H9 (cell line): ENCODE data around the gene SLC44A1. TPM values are rescaled to one million over a fixed set of nuclear protein-coding genes. Genes with fewer than 3 reads are reported as not detected.

Source experiments
- DNase-seq: peaks from one replicate; pipeline ENCODE4 v3.0.0-alpha.2; 2017
- H2AFZ ChIP-seq: one replicate; pipeline ENCODE4 v1.6.1; 2013; ENCODE audit warnings: mild to moderate bottlenecking, low read length, control low read depth, moderate library complexity
- H2AK5ac ChIP-seq: 2 replicates; pipeline ENCODE4 v1.6.1; 2013; ENCODE audit warnings: low read length, control low read depth, mixed read lengths; ENCODE audit not compliant: insufficient read length
- H2BK120ac ChIP-seq: one replicate; pipeline ENCODE4 v1.6.1; 2013; ENCODE audit warnings: low read depth, mild to moderate bottlenecking, low read length, control low read depth, inconsistent platforms; ENCODE audit not compliant: poor library complexity, severe bottlenecking
- H2BK12ac ChIP-seq: 2 replicates; pipeline ENCODE4 v1.6.1; 2013; ENCODE audit warnings: low read length, control low read depth, mixed read lengths, low read depth; ENCODE audit not compliant: insufficient read length
- H2BK15ac ChIP-seq: 2 replicates; pipeline ENCODE4 v1.6.1; 2013; ENCODE audit warnings: low read depth, low read length, control low read depth
- H2BK20ac ChIP-seq: one replicate; pipeline ENCODE4 v1.6.1; 2013; ENCODE audit warnings: low read depth, mild to moderate bottlenecking, low read length, control low read depth, inconsistent platforms; ENCODE audit not compliant: poor library complexity, severe bottlenecking
- H2BK5ac ChIP-seq: 2 replicates; pipeline ENCODE4 v1.6.1; 2013; ENCODE audit warnings: low read length, control low read depth, mixed read lengths; ENCODE audit not compliant: insufficient read length
- H3K14ac ChIP-seq: 2 replicates; pipeline ENCODE4 v1.6.1; 2013; ENCODE audit warnings: low read length, control low read depth; ENCODE audit not compliant: insufficient read depth
- H3K18ac ChIP-seq: 2 replicates; pipeline ENCODE4 v1.6.1; 2013; ENCODE audit warnings: low read depth, mild to moderate bottlenecking, mixed read lengths, low read length, control low read depth; ENCODE audit not compliant: insufficient read length
- H3K23ac ChIP-seq: 2 replicates; pipeline ENCODE4 v1.6.1; 2013; ENCODE audit warnings: low read length, control low read depth, mixed read lengths, low read depth; ENCODE audit not compliant: insufficient read length
- H3K23me2 ChIP-seq: 2 replicates; pipeline ENCODE4 v1.6.1; 2013; ENCODE audit warnings: low read depth, mild to moderate bottlenecking, mixed read lengths, low read length, control low read depth; ENCODE audit not compliant: insufficient read length, poor library complexity, severe bottlenecking
- H3K27ac ChIP-seq: 2 replicates; pipeline ENCODE4 v1.5.1; 2013; ENCODE audit warnings: low read length, control low read depth, mixed read lengths, low read depth; ENCODE audit not compliant: insufficient read length
- H3K27me3 ChIP-seq: 2 replicates; pipeline ENCODE4 v1.6.1; 2013; ENCODE audit warnings: low read length, control low read depth, inconsistent platforms; ENCODE audit not compliant: insufficient read depth
- H3K4ac ChIP-seq: 2 replicates; pipeline ENCODE4 v1.6.1; 2013; ENCODE audit warnings: low read depth, mild to moderate bottlenecking, control low read depth, inconsistent platforms, low read length, moderate library complexity
- H3K4me1 ChIP-seq: 2 replicates; pipeline ENCODE4 v1.6.1; 2013; ENCODE audit warnings: low read length, control low read depth, inconsistent platforms; ENCODE audit not compliant: insufficient read depth
- H3K4me2 ChIP-seq: 2 replicates; pipeline ENCODE4 v1.6.1; 2013; ENCODE audit warnings: low read length, control low read depth, mixed read lengths; ENCODE audit not compliant: insufficient read length, insufficient read depth
- H3K56ac ChIP-seq: 2 replicates; pipeline ENCODE4 v1.6.1; 2013; ENCODE audit warnings: low read depth, mild to moderate bottlenecking, mixed read lengths, low read length, control low read depth; ENCODE audit not compliant: insufficient read length
- H3K79me1 ChIP-seq: 2 replicates; pipeline ENCODE4 v1.6.1; 2013; ENCODE audit warnings: low read depth, mild to moderate bottlenecking, moderate library complexity, low read length, control low read depth, inconsistent platforms; ENCODE audit not compliant: insufficient read depth, poor library complexity, severe bottlenecking
- H3K79me2 ChIP-seq: 2 replicates; pipeline ENCODE4 v1.6.1; 2013; ENCODE audit warnings: low read length, control low read depth, inconsistent platforms; ENCODE audit not compliant: insufficient read depth
- H3K9ac ChIP-seq: 2 replicates; pipeline ENCODE4 v1.6.1; 2013; ENCODE audit warnings: low read length, control low read depth, mixed read lengths; ENCODE audit not compliant: insufficient read length; ENCODE audit errors: extremely low read depth
- H3K9me3 ChIP-seq: one replicate; pipeline ENCODE4 v1.6.1; 2013; ENCODE audit warnings: low read depth, low read length, inconsistent platforms; ENCODE audit not compliant: control insufficient read depth
- H3T11ph ChIP-seq: one replicate; pipeline ENCODE4 v1.6.1; 2013; ENCODE audit warnings: mild to moderate bottlenecking, low read length, control low read depth, inconsistent platforms
- H4K20me1 ChIP-seq: one replicate; pipeline ENCODE4 v1.6.1; 2013; ENCODE audit not compliant: control insufficient read depth, insufficient read length, insufficient read depth
- H4K5ac ChIP-seq: 2 replicates; pipeline ENCODE4 v1.6.1; 2013; ENCODE audit warnings: low read depth, mild to moderate bottlenecking, mixed read lengths, low read length, control low read depth; ENCODE audit not compliant: insufficient read length
- H4K8ac ChIP-seq: replicated peaks from 2 replicates; pipeline ENCODE4 v1.6.1; 2013; ENCODE audit warnings: low read length, control low read depth, mixed read lengths, low read depth; ENCODE audit not compliant: insufficient read length
- H4K91ac ChIP-seq: 2 replicates; pipeline ENCODE4 v1.6.1; 2013; ENCODE audit warnings: low read depth, mild to moderate bottlenecking, moderate library complexity, mixed read lengths, low read length, control low read depth; ENCODE audit not compliant: insufficient read length
- H3K27ac Mint-ChIP-seq, 3 experiments: 2 replicates in 2 of 3; 3 replicates in 1 of 3; pipeline ENCODE4 v1.8.0; 2020 to 2021; ENCODE audit warnings: mixed read lengths in 3 of 3, mild to moderate bottlenecking in 1 of 3, moderate library complexity in 1 of 3
- H3K27me3 Mint-ChIP-seq: 2 replicates; pipeline ENCODE4 v1.8.0; 2021; ENCODE audit warnings: low read depth, mild to moderate bottlenecking, moderate library complexity, mixed read lengths
- H3K36me3 Mint-ChIP-seq, 3 experiments: 2 replicates in 2 of 3; 3 replicates in 1 of 3; pipeline ENCODE4 v1.8.0; 2020 to 2021; ENCODE audit warnings: low read depth in 3 of 3, mixed read lengths in 3 of 3; ENCODE audit not compliant: insufficient read depth in 1 of 3
- H3K4me1 Mint-ChIP-seq, 2 experiments: 2 replicates each; pipeline ENCODE4 v1.8.0; 2020; ENCODE audit warnings: mixed read lengths in 2 of 2
- H3K4me3 Mint-ChIP-seq, 2 experiments: 2 replicates in 1 of 2; 3 replicates in 1 of 2; pipeline ENCODE4 v1.8.0; 2020 to 2021; ENCODE audit warnings: mild to moderate bottlenecking in 2 of 2, mixed read lengths in 2 of 2, moderate library complexity in 1 of 2
- H3K9me3 Mint-ChIP-seq, 2 experiments: 2 replicates in 1 of 2; 3 replicates in 1 of 2; pipeline ENCODE4 v1.8.0; 2020; ENCODE audit warnings: mild to moderate bottlenecking in 2 of 2, mixed read lengths in 2 of 2, moderate library complexity in 1 of 2
- CTCF ChIP-seq: fragments of 200-600 bp; sonication (generic); conservative IDR thresholded peaks from 3 replicates; pipeline ENCODE4 v1.8.0; 2021; ENCODE audit warnings: antibody characterized with exemption, mild to moderate bottlenecking
- WGBS: extraction: QIAGEN DNeasy Blood & Tissue Kit; methylation state at CpG from one replicate; pipeline ENCODE4 v1.1.7; 2013; ENCODE audit warnings: missing lambda C conversion rate, low lambda C conversion rate, mixed read lengths; ENCODE audit not compliant: insufficient read length; ENCODE audit errors: extremely low coverage; 5-methylcytosine and 5-hydroxymethylcytosine counted together
- total RNA-seq: library from RNA; stranded (reverse); gene quantifications from 2 replicates; pipeline ENCODE4 v1.2.1, GENCODE V29; 2021

Gene SLC44A1
- total RNA-seq, 1 experiment from 2014 or later: 60.7 TPM

GRCh38 chr9:105206821-105207699 lies 37.4 kb upstream of the SLC44A1 start:
- H3K9me3 ChIP-seq: no peaks in the 10 kb centered on the region
- H3K23ac ChIP-seq: no peak overlapping the region
- no peak overlapping the region for H2BK5ac ChIP-seq
- Mint-ChIP-seq H3K36me3 (peaks cover 0 to 5% (median 0%) of the 10 kb centered on the region in 3 experiments; a peak in 1 of 7 replicates), H3K27me3 (no peaks in the 10 kb centered on the region), H3K4me3 (no peak overlapping the region), H3K4me1 (no peaks in the 10 kb centered on the region), H3K9me3 (no peaks in the 10 kb centered on the region), H3K27ac (no peak overlapping the region)
- H3K79me2 ChIP-seq: no peaks in the 10 kb centered on the region
- no peak overlapping the region for H3K4ac ChIP-seq
- H3K56ac ChIP-seq: no peak overlapping the region
- H4K5ac ChIP-seq: no peak overlapping the region
- H3K27me3 ChIP-seq: no peaks in the 10 kb centered on the region
- H3K27ac ChIP-seq: no peak overlapping the region
- no peak overlapping the region for H3K4me2 ChIP-seq
- no peaks in the 10 kb centered on the region for H3K79me1 ChIP-seq
- H2AFZ ChIP-seq: no peak overlapping the region
- no peak for DNase-seq
- H2BK120ac ChIP-seq: no peak overlapping the region
- H2AK5ac ChIP-seq: no peak overlapping the region
- no peak overlapping the region for H2BK15ac ChIP-seq
- no peaks in the 10 kb centered on the region for H4K20me1 ChIP-seq
- no peak overlapping the region for H4K91ac ChIP-seq
- H2BK20ac ChIP-seq: no peak overlapping the region
- H4K8ac ChIP-seq: no peak overlapping the region
- H3K14ac ChIP-seq: no peak overlapping the region
- no peak overlapping the region for H3K9ac ChIP-seq
- H3K18ac ChIP-seq: no peak overlapping the region
- no peak for TF ChIP-seq CTCF
- H3K4me1 ChIP-seq: no peaks in the 10 kb centered on the region
- no peak overlapping the region for H3T11ph ChIP-seq
- H2BK12ac ChIP-seq: no peak overlapping the region
- no peaks in the 10 kb centered on the region for H3K23me2 ChIP-seq
- WGBS: no CpG with 5 or more reads among the region's 6 CpGs
